HepG2 (cell line): ENCODE results near the gene DNAJB11. TPM values are rescaled to one million over a fixed set of nuclear protein-coding genes. Genes with fewer than 3 reads are reported as not detected.
A peak's percentile ranks its signal among the peaks of the same experiment; 100 is the strongest.

ENCODE experiments used
- CEBPG ChIP-seq: IDR thresholded peaks from 2 replicates; pipeline ENCODE4 v1.6.1; 2016
- DNMT3B ChIP-seq: conservative IDR thresholded peaks from 2 replicates; pipeline ENCODE4 v1.6.1; 2016; ENCODE audit warnings: missing biosample characterization, control low read depth
- DPF2 ChIP-seq: sonication (generic); formaldehyde crosslinking; IDR thresholded peaks from 2 replicates; pipeline ENCODE4 v1.4.0; 2020; ENCODE audit warnings: mild to moderate bottlenecking, low read depth, missing genetic modification reagents, borderline replicate concordance
- HOXA7 ChIP-seq: sonication (generic); formaldehyde crosslinking; IDR thresholded peaks from 2 replicates; pipeline ENCODE4 v1.8.1; 2022; ENCODE audit warnings: mild to moderate bottlenecking, missing genetic modification reagents, moderate library complexity
- MAFK ChIP-seq, 2 experiments: IDR thresholded peaks in 1 of 2; conservative IDR thresholded peaks in 1 of 2; 2 replicates each; pipeline ENCODE4 v1.6.1; 2011; ENCODE audit warnings: improper control_type of control experiment in 2 of 2, low read length in 2 of 2
- MEIS1 ChIP-seq: sonication (generic); formaldehyde crosslinking; IDR thresholded peaks from 2 replicates; pipeline ENCODE4 v1.9.0; 2021; ENCODE audit warnings: mild to moderate bottlenecking, missing genetic modification reagents, moderate library complexity, borderline replicate concordance
- MIER2 ChIP-seq: IDR thresholded peaks from 2 replicates; pipeline ENCODE4 v1.6.1; 2016; ENCODE audit warnings: missing biosample characterization, missing genetic modification reagents
- MNT ChIP-seq: fragments of 450-650 bp; IDR thresholded peaks from 2 replicates; pipeline ENCODE4 v1.6.1; 2016
- NR2F2 ChIP-seq: IDR thresholded peaks from 2 replicates; pipeline ENCODE4 v1.6.1; 2012; ENCODE audit warnings: low read depth, inconsistent platforms, borderline replicate concordance
- PHF5A ChIP-seq: IDR thresholded peaks from one replicate; pipeline ENCODE4 v1.6.1; 2018; ENCODE audit warnings: low read depth, missing genetic modification reagents; ENCODE audit not compliant: unreplicated experiment
- RARA ChIP-seq: IDR thresholded peaks from 2 replicates; pipeline ENCODE4 v1.6.1; 2016; ENCODE audit warnings: missing genetic modification reagents, missing compliant biosample characterization
- RXRB ChIP-seq: IDR thresholded peaks from 2 replicates; pipeline ENCODE4 v1.6.1; 2016; ENCODE audit warnings: borderline replicate concordance, missing genetic modification reagents, missing compliant biosample characterization
- SMAD3 ChIP-seq: sonication (generic); formaldehyde crosslinking; IDR thresholded peaks from 2 replicates; pipeline ENCODE4 v1.4.0; 2020; ENCODE audit warnings: missing genetic modification reagents
- SSRP1 ChIP-seq: IDR thresholded peaks from 2 replicates; pipeline ENCODE4 v1.6.1; 2016; ENCODE audit warnings: control low read depth
- SYNCRIP ChIP-seq: fragments of 200-400 bp; formaldehyde crosslinking; IDR thresholded peaks from 2 replicates; pipeline ENCODE4 v1.6.1; 2018; ENCODE audit warnings: mild to moderate bottlenecking, low read depth, low read length; ENCODE audit not compliant: insufficient read depth
- TFAP4 ChIP-seq: sonication (generic); IDR thresholded peaks from 2 replicates; pipeline ENCODE4 v1.6.1; 2016; ENCODE audit warnings: low read depth, borderline replicate concordance
- ZNF510 ChIP-seq: sonication (generic); formaldehyde crosslinking; IDR thresholded peaks from 2 replicates; pipeline ENCODE4 v1.4.0; 2020; ENCODE audit warnings: low read depth, mild to moderate bottlenecking, missing genetic modification reagents
- ZNF557 ChIP-seq: sonication (generic); formaldehyde crosslinking; IDR thresholded peaks from 2 replicates; pipeline ENCODE4 v1.4.0; 2020; ENCODE audit warnings: missing genetic modification reagents
- ZNF562 ChIP-seq: sonication (generic); formaldehyde crosslinking; IDR thresholded peaks from 2 replicates; pipeline ENCODE4 v1.8.0; 2022; ENCODE audit warnings: missing genetic modification reagents, borderline replicate concordance
- ZNF564 ChIP-seq: sonication (generic); formaldehyde crosslinking; IDR thresholded peaks from 2 replicates; pipeline ENCODE4 v1.8.1; 2023; ENCODE audit warnings: mild to moderate bottlenecking, missing genetic modification reagents
- ZNF616 ChIP-seq: sonication (generic); formaldehyde crosslinking; IDR thresholded peaks from 2 replicates; pipeline ENCODE4 v1.5.0; 2020; ENCODE audit warnings: low read depth, mild to moderate bottlenecking, missing genetic modification reagents
- ZNF629 ChIP-seq: sonication (generic); formaldehyde crosslinking; conservative IDR thresholded peaks from 2 replicates; pipeline ENCODE4 v1.5.0; 2020; ENCODE audit warnings: missing genetic modification reagents
- ZNF7 ChIP-seq: IDR thresholded peaks from 2 replicates; pipeline ENCODE4 v1.6.1; 2016; ENCODE audit warnings: missing biosample characterization, missing genetic modification reagents
- ZNF709 ChIP-seq: sonication (generic); formaldehyde crosslinking; IDR thresholded peaks from 2 replicates; pipeline ENCODE4 v1.5.0; 2020; ENCODE audit warnings: mild to moderate bottlenecking, missing genetic modification reagents
- ZNF713 ChIP-seq: sonication (generic); formaldehyde crosslinking; IDR thresholded peaks from 2 replicates; pipeline ENCODE4 v1.4.0; 2020; ENCODE audit warnings: mild to moderate bottlenecking, missing genetic modification reagents
- polyA plus RNA-seq, 8 experiments: library from polyadenylated mRNA; depleted of rRNA in 3 of 8; stranded (reverse) in 7 of 8; unstranded in 1 of 8; fragments of >200 nt; fragmentation: Illumina TruSeq in 4 of 8; extraction: Trizol in 4 of 8; gene quantifications; 2 replicates each; pipeline versions ENCODE4 v1.2.1 to v1.2.3, GENCODE V29; 2011 to 2016; ENCODE audit warnings: low read depth in 4 of 8, missing spikeins in 1 of 8, mixed read lengths in 1 of 8; ENCODE audit not compliant: insufficient read depth in 1 of 8
- total RNA-seq, 5 experiments: library from RNA; depleted of rRNA; stranded (reverse); fragments of >200 nt; fragmentation: Illumina TruSeq; extraction: Trizol; gene quantifications; 2 replicates each; pipeline ENCODE4 v1.2.3, GENCODE V29; 2016; ENCODE audit warnings: low read depth in 1 of 5
- TF ChIP-seq, protein P1 (sequence below): sonication (generic); formaldehyde crosslinking; IDR thresholded peaks from 2 replicates; pipeline ENCODE4 v1.8.0; 2022; ENCODE audit warnings: low read depth, missing genetic modification reagents
- TF ChIP-seq, protein P2 (sequence below): sonication (generic); formaldehyde crosslinking; IDR thresholded peaks from 2 replicates; pipeline ENCODE4 v1.5.0; 2020; ENCODE audit warnings: missing genetic modification reagents

DNAJB11 gene
- total and polyA plus RNA-seq, 2 of the 13 experiments (the other 11 are each of a cell fraction or from before 2014, with no cell fraction given) = 41.0 to 132 TPM

DNA sequence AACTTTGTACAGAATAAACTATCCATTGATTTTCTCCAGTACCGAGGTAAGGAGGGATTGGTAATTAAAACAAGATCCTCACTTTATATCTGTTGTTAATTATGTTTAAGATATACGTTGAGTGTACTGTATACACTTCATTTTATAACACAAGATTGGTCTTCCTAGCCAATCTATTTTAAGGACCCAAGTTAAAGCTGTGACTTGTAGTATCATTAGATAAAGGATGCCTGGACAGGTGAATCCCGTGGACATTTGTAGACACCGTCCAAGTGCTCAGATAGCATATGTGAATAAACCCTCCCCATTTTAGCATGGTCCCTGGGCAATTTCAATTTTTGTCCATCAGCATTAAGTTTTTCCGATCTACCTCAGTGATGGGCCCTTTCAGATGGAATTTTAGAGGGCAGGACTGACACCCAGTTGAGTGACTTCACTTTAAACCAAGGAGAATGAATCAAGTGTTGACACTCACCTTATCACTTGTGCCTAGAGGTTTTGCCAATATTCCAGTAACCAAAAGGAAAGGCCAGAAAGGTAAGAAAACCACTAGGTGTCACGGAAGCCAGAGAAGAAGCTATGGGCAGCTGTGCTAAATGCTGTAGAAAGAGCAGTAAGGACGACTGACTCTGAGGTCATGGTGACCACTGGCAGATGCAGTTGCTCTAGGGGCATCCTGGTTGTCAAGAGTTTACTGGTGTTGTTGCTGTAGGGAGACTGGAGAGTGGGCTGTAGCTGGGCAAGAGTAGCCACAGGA is 51.6 kb downstream of the DNAJB11 start (continued):
- TF ChIP-seq HOXA7 (CRISPR knock-in tag) (0 out of 2 replicates have a peak, but pooled peaks have one; percentile 54), MNT (no peak), ZNF713 (CRISPR knock-in tag) (no peak), ZNF564 (CRISPR knock-in tag) (0 out of 2 replicates have a peak, but pooled peaks have one; percentile 6), ZNF562 (CRISPR knock-in tag) (peak; percentile 14; the same call in 1 of the 2 replicates), ZNF616 (0 out of 2 replicates have a peak, but pooled peaks have one; percentile 42), PHF5A (CRISPR knock-in tag) (peak; percentile 23), RARA (CRISPR knock-in tag) (peak; percentile 31; the same call in 1 of the 2 replicates), SMAD3 (CRISPR knock-in tag) (peak; percentile 15; the same call in 1 of the 2 replicates), MIER2 (CRISPR knock-in tag) (peak; percentile 15; the same call in 1 of the 2 replicates), SYNCRIP (no peak), ZNF709 (CRISPR knock-in tag) (peak; percentile 58; the same call in 1 of the 2 replicates), MEIS1 (no peak), ZNF510 (CRISPR knock-in tag) (no peak), SSRP1 (peak; percentile 80), RXRB (peak; percentile 6; the same call in 1 of the 2 replicates), NR2F2 (no peak), DNMT3B (no peak), ZNF557 (peak; percentile 16; the same call in 1 of the 2 replicates), ZNF7 (peak; percentile 32; the same call in 1 of the 2 replicates), DPF2 (CRISPR knock-in tag) (no peak), ZNF629 (CRISPR knock-in tag) (0 out of 2 replicates have a peak, but pooled peaks have one; percentile 21), TFAP4 (no peak), CEBPG (CRISPR knock-in tag) (peak; percentile 9; the same call in 1 of the 2 replicates), MAFK (conservative IDR thresholded peaks at IDR 0.05 in 1 of 2, IDR thresholded peaks at IDR 0.05 in 1 of 2; ENCODE audit: low read length in 2 of 2) (no peak)
- TF ChIP-seq, protein P1, sequence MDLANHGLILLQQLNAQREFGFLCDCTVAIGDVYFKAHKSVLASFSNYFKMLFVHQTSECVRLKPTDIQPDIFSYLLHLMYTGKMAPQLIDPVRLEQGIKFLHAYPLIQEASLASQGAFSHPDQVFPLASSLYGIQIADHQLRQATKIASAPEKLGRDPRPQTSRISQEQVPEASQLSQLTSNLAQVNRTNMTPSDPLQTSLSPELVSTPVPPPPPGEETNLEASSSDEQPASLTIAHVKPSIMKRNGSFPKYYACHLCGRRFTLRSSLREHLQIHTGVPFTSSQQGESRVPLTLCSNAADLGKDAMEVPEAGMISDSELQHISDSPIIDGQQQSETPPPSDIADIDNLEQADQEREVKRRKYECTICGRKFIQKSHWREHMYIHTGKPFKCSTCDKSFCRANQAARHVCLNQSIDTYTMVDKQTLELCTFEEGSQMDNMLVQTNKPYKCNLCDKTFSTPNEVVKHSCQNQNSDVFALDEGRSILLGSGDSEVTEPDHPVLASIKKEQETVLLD (CRISPR knock-in tag) = peak; percentile 37; the same call in 1 of the 2 replicates
- TF ChIP-seq, protein P2, sequence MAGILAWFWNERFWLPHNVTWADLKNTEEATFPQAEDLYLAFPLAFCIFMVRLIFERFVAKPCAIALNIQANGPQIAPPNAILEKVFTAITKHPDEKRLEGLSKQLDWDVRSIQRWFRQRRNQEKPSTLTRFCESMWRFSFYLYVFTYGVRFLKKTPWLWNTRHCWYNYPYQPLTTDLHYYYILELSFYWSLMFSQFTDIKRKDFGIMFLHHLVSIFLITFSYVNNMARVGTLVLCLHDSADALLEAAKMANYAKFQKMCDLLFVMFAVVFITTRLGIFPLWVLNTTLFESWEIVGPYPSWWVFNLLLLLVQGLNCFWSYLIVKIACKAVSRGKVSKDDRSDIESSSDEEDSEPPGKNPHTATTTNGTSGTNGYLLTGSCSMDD (CRISPR knock-in tag) = no peak
